PFSK-1 (cell line): ENCODE results near the gene HOMER2.

Experiments
- FOXP2 ChIP-seq: optimal IDR thresholded peaks from 2 replicates; pipeline ENCODE3; 2011; ENCODE audit warnings: borderline replicate concordance, control low read depth, inconsistent platforms; ENCODE audit not compliant: insufficient read depth; ENCODE audit errors: extremely low read length, extremely low read depth
- POLR2AphosphoS5 ChIP-seq: IDR thresholded peaks from 2 replicates; pipeline ENCODE4 v1.6.1; 2012; ENCODE audit warnings: low read depth, mild to moderate bottlenecking, control low read depth, low read length, moderate library complexity
- REST ChIP-seq, 2 experiments: IDR thresholded peaks; 2 replicates each; pipeline versions ENCODE4 v1.6.1 to v1.8.0; 2011 to 2012; ENCODE audit warnings: low read depth in 2 of 2, low read length in 2 of 2, control low read depth in 1 of 2, inconsistent platforms in 1 of 2, mild to moderate bottlenecking in 1 of 2, moderate library complexity in 1 of 2; ENCODE audit not compliant: insufficient read depth in 1 of 2
- SIN3A ChIP-seq: IDR thresholded peaks from 2 replicates; pipeline ENCODE4 v1.6.1; 2012; ENCODE audit warnings: mild to moderate bottlenecking, low read length, moderate library complexity, borderline replicate concordance; ENCODE audit not compliant: insufficient read depth
- TAF1 ChIP-seq: IDR thresholded peaks from 2 replicates; pipeline ENCODE4 v1.6.1; 2012; ENCODE audit warnings: low read length, control low read depth, borderline replicate concordance; ENCODE audit not compliant: insufficient read depth

GRCh38 chr15:82900511-82901060, 51.9 kb downstream of the HOMER2 start:
- TF ChIP-seq FOXP2 (no peak), POLR2AphosphoS5 (no peak), TAF1 (no peak), SIN3A (no peak), REST (IDR thresholded peaks at IDR 0.05; ENCODE audit: insufficient read depth in 1 of 2, low read depth in 2 of 2, low read length in 2 of 2) (no peak)
